Gastroesophageal sphincter (tissue), 3 donors: ENCODE data around the gene SLC28A2.

Experiments
- CTCF ChIP-seq, 4 experiments: fragments of 200-600 bp in 2 of 4; fragments of 450-650 bp in 2 of 4; sonication (generic) in 1 of 4; IDR thresholded peaks; one replicate each; pipeline ENCODE4 v1.5.1; 2017 to 2019; ENCODE audit warnings: antibody characterized with exemption in 4 of 4, mild to moderate bottlenecking in 2 of 4, moderate library complexity in 2 of 4
- POLR2A ChIP-seq, 2 donors: fragments of 450-650 bp; IDR thresholded peaks; one replicate each; pipeline ENCODE4 v1.6.1; 2017; ENCODE audit warnings: antibody characterized with exemption in 2 of 2, mild to moderate bottlenecking in 2 of 2, moderate library complexity in 1 of 2

GRCh38 chr15:45326741-45327140, 74.7 kb downstream of the SLC28A2 start:
- TF ChIP-seq CTCF (IDR thresholded peaks at IDR 0.05) = no peak
- no peak for TF ChIP-seq POLR2A (IDR thresholded peaks at IDR 0.05)
